ENCODE data around the gene SSRP1. TPM values are rescaled to one million over a fixed set of nuclear protein-coding genes. Genes with fewer than 3 reads are reported as not detected.

SSRP1 gene
- total RNA-seq, 1 donor from 2014 or later, result 186 TPM

GRCh38 chr11:57378186-57378585, 42.5 kb upstream of the SSRP1 start:
- Histone ChIP-seq H3K36me3 (no peaks in the 10 kb centered on the region), H3K4me2 (no peak overlapping the region), H3K9ac (no peak overlapping the region), H3F3A (ENCODE audit: low read depth) (no peaks in the 10 kb centered on the region), H4K20me1 (ENCODE audit: low read depth) (no peaks in the 10 kb centered on the region), H3K4me3 (no peak overlapping the region), H3K27me3 (peaks cover 14% of the 10 kb centered on the region), H3K4me1 (no peaks in the 10 kb centered on the region), H3K79me2 (ENCODE audit: low read depth) (no peaks in the 10 kb centered on the region), H2AFZ (replicated peaks) (no peak overlapping the region), H3K27ac (no peak overlapping the region), H3K9me3 (ENCODE audit: low read depth) (no peaks in the 10 kb centered on the region)
- H3K36me3 Mint-ChIP-seq, result no peaks in the 10 kb centered on the region
- H3K27ac Mint-ChIP-seq, result no peak overlapping the region
- TF ChIP-seq CTCF (IDR thresholded peaks at IDR 0.05) (no peak), EZH2 (IDR thresholded peaks at IDR 0.05) (no peak), EZH2phosphoT487 (IDR thresholded peaks at IDR 0.05) (no peak)
- no peak overlapping the region for H3K4me3 Mint-ChIP-seq
- no peak for DNase-seq (ENCODE audit: low spot score)
- no peaks in the 10 kb centered on the region for H3K4me1 Mint-ChIP-seq
- peaks cover 24% of the 10 kb centered on the region for H3K27me3 Mint-ChIP-seq (ENCODE audit: insufficient read depth, low read depth)
- no peaks in the 10 kb centered on the region for H3K9me3 Mint-ChIP-seq

- H3K27ac Mint-ChIP-seq, result no peak overlapping the region
- DNase-seq (ENCODE audit: low spot score), result no peak
- peaks cover 14% of the 10 kb centered on the region for H3K27me3 ChIP-seq
- no peaks in the 10 kb centered on the region for H3K4me1 Mint-ChIP-seq
- H3K36me3 ChIP-seq, result no peaks in the 10 kb centered on the region
- H3K27me3 Mint-ChIP-seq (ENCODE audit: insufficient read depth, low read depth), result peaks cover 24% of the 10 kb centered on the region
- no peaks in the 10 kb centered on the region for H3K36me3 Mint-ChIP-seq
- H3K9me3 ChIP-seq (ENCODE audit: low read depth), result no peaks in the 10 kb centered on the region
- no peaks in the 10 kb centered on the region for H3K9me3 Mint-ChIP-seq
- H3K4me3 Mint-ChIP-seq, result no peak overlapping the region
- H3K27ac ChIP-seq, result no peak overlapping the region
- H3K4me2 ChIP-seq, result no peak overlapping the region
- H2AFZ ChIP-seq (replicated peaks), result no peak overlapping the region
- no peaks in the 10 kb centered on the region for H3F3A ChIP-seq (ENCODE audit: low read depth)
- H3K79me2 ChIP-seq (ENCODE audit: low read depth), result no peaks in the 10 kb centered on the region
- H3K4me1 ChIP-seq, result no peaks in the 10 kb centered on the region
- H3K4me3 ChIP-seq, result no peak overlapping the region
- H3K9ac ChIP-seq, result no peak overlapping the region
- TF ChIP-seq EZH2phosphoT487 (IDR thresholded peaks at IDR 0.05) (no peak), CTCF (IDR thresholded peaks at IDR 0.05) (no peak), EZH2 (IDR thresholded peaks at IDR 0.05) (no peak)
- no peaks in the 10 kb centered on the region for H4K20me1 ChIP-seq (ENCODE audit: low read depth)
These were observed 41.4 kb upstream of the SSRP1 start for GRCh38 chr11:57377107-57377506.

- H3F3A ChIP-seq (ENCODE audit: low read depth), result no peaks in the 10 kb centered on the region
- peaks cover 14% of the 10 kb centered on the region for H3K27me3 ChIP-seq
- H3K4me1 ChIP-seq, result no peaks in the 10 kb centered on the region
- peak overlapping the region; percentile 24 for H3K4me2 ChIP-seq
- TF ChIP-seq EZH2 (IDR thresholded peaks at IDR 0.05) (no peak), EZH2phosphoT487 (IDR thresholded peaks at IDR 0.05) (no peak), CTCF (IDR thresholded peaks at IDR 0.05) (no peak)
- Mint-ChIP-seq H3K27ac (no peak overlapping the region), H3K27me3 (ENCODE audit: insufficient read depth, low read depth) (peaks cover 20% of the 10 kb centered on the region), H3K4me3 (no peak overlapping the region), H3K9me3 (no peaks in the 10 kb centered on the region), H3K4me1 (no peaks in the 10 kb centered on the region), H3K36me3 (no peaks in the 10 kb centered on the region)
- no peaks in the 10 kb centered on the region for H3K79me2 ChIP-seq (ENCODE audit: low read depth)
- no peaks in the 10 kb centered on the region for H3K9me3 ChIP-seq (ENCODE audit: low read depth)
- DNase-seq (ENCODE audit: low spot score), result no peak
- H4K20me1 ChIP-seq (ENCODE audit: low read depth), result no peaks in the 10 kb centered on the region
- H3K9ac ChIP-seq, result no peak overlapping the region
- H3K36me3 ChIP-seq, result no peaks in the 10 kb centered on the region
- H2AFZ ChIP-seq (replicated peaks), result no peak overlapping the region
- no peak overlapping the region for H3K4me3 ChIP-seq
- H3K27ac ChIP-seq, result no peak overlapping the region
These were observed 40.7 kb upstream of the SSRP1 start for GRCh38 chr11:57376095-57377090.
